T-helper 2 cell treated with Interferon-gamma antibody and Interleukin-4, amounts not matched to agents 100 ng/mL and 5 ng/mL, for 36 hours (primary cell): ENCODE measurements around the gene DENND1B. TPM values are rescaled to one million over a fixed set of nuclear protein-coding genes. Genes with fewer than 3 reads are reported as not detected.
"Not testable (repeated sequence)": the region's sequence is repeated elsewhere in the genome, so short reads cannot be mapped to it uniquely, and the experiment has no call there.

Experiments used
- intact Hi-C: fragments of 100-400 bp; cut with micrococcal nuclease; formaldehyde crosslinking; loops from one replicate; pipeline ENCODE4 v1.15.1; 2023
- total RNA-seq: library from RNA; stranded (reverse); gene quantifications from 2 replicates; pipeline ENCODE4 v1.2.3, GENCODE V29; 2022

DENND1B gene
- total RNA-seq, 1 donor from 2014 or later: 55.9 TPM

- intact Hi-C loops: not testable (repeated sequence)
These were observed 199.7 kb downstream of the DENND1B start for GRCh38 chr1:197575531-197575930.

GRCh38 chr1:197572169-197572568 lies 203.1 kb downstream of the DENND1B start:
- intact Hi-C loops: no loop called here

GRCh38 chr1:197567442-197567841 lies 207.8 kb downstream of the DENND1B start:
- intact Hi-C loops: no loop called here

- intact Hi-C loops: no loop called here
These were observed 214.2 kb downstream of the DENND1B start for GRCh38 chr1:197561041-197561440.

- intact Hi-C loops: no loop called here
These were observed 215.6 kb downstream of the DENND1B start for GRCh38 chr1:197559655-197560054.

- intact Hi-C loops: no loop called here
These were observed 216.0 kb downstream of the DENND1B start for GRCh38 chr1:197559244-197559643.

GRCh38 chr1:197557302-197557701 lies 218.0 kb downstream of the DENND1B start:
- intact Hi-C loops: no loop called here

- intact Hi-C loops: no loop called here
These were observed 222.0 kb downstream of the DENND1B start for GRCh38 chr1:197553281-197553680.

- intact Hi-C loops: no loop called here
These were observed 228.3 kb downstream of the DENND1B start for GRCh38 chr1:197546989-197547388.

GRCh38 chr1:197544553-197544952 lies 230.7 kb downstream of the DENND1B start:
- intact Hi-C loops: no loop called here

GRCh38 chr1:197544130-197544529 lies 231.2 kb downstream of the DENND1B start:
- intact Hi-C loops: no loop called here

GRCh38 chr1:197541411-197541810 lies 233.9 kb downstream of the DENND1B start:
- intact Hi-C loops: no loop called here

GRCh38 chr1:197526736-197527371 lies 248.4 kb downstream of the DENND1B start:
- intact Hi-C loops: loop anchor here (1.0 to 10.0 kb wide), 5 partner anchors 88 to 828 kb away; partner anchors contain the start of gene NEK7

GRCh38 chr1:197521118-197521739 lies 254.1 kb downstream of the DENND1B start:
- intact Hi-C loops: loop anchor here (1.0 to 10.0 kb wide), 5 partner anchors 94 to 946 kb away; no protein-coding TSS in a partner anchor

GRCh38 chr1:197519741-197520334 lies 255.4 kb downstream of the DENND1B start:
- intact Hi-C loops: loop anchor here (2.0 to 10.0 kb wide), 4 partner anchors 95 to 947 kb away; no protein-coding TSS in a partner anchor

GRCh38 chr1:197515421-197515820 lies 259.9 kb downstream of the DENND1B start:
- intact Hi-C loops: no loop called here

GRCh38 chr1:197510691-197511378 lies 264.4 kb downstream of the DENND1B start:
- intact Hi-C loops: no loop called here

- intact Hi-C loops: no loop called here
These were observed 278.6 kb downstream of the DENND1B start for GRCh38 chr1:197496722-197497121.

GRCh38 chr1:197491505-197491904 lies 283.8 kb downstream of the DENND1B start:
- intact Hi-C loops: not testable (repeated sequence)

- intact Hi-C loops: no loop called here
These were observed 288.3 kb downstream of the DENND1B start for GRCh38 chr1:197486946-197487345.

GRCh38 chr1:197485790-197486189 lies 289.5 kb downstream of the DENND1B start:
- intact Hi-C loops: no loop called here

GRCh38 chr1:197481101-197481500 lies 294.2 kb downstream of the DENND1B start:
- intact Hi-C loops: no loop called here
